Measurements from ENCODE around the gene OR8B4. TPM values are rescaled to one million over a fixed set of nuclear protein-coding genes. Genes with fewer than 3 reads are reported as not detected.

OR8B4 gene
- total RNA-seq = not detected

- Histone ChIP-seq H3K27ac (no peak within 1 kb of the TSS), H3K4me1 (ENCODE audit: control insufficient read depth in 1 of 2, low read depth in 2 of 2) (no peaks in the 10 kb centered on the region), H3K36me3 (no peaks in the 10 kb centered on the region), H3K27me3 (replicated peaks; ENCODE audit: insufficient read depth) (no peaks in the 10 kb centered on the region), H3K4me3 (no peak within 1 kb of the TSS), H3K9me3 (no peaks in the 10 kb centered on the region)
- TF ChIP-seq, protein P1, sequence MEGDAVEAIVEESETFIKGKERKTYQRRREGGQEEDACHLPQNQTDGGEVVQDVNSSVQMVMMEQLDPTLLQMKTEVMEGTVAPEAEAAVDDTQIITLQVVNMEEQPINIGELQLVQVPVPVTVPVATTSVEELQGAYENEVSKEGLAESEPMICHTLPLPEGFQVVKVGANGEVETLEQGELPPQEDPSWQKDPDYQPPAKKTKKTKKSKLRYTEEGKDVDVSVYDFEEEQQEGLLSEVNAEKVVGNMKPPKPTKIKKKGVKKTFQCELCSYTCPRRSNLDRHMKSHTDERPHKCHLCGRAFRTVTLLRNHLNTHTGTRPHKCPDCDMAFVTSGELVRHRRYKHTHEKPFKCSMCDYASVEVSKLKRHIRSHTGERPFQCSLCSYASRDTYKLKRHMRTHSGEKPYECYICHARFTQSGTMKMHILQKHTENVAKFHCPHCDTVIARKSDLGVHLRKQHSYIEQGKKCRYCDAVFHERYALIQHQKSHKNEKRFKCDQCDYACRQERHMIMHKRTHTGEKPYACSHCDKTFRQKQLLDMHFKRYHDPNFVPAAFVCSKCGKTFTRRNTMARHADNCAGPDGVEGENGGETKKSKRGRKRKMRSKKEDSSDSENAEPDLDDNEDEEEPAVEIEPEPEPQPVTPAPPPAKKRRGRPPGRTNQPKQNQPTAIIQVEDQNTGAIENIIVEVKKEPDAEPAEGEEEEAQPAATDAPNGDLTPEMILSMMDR (IDR thresholded peaks at IDR 0.05) = no peak
- DNase-seq (ENCODE audit: low spot score) = no peak
- no peak for ATAC-seq (ENCODE audit: insufficient number of reproducible peaks, low FRiP score, low read depth)
Observed at GRCh38 chr11:124424384-124424921, at the start of gene OR8B4. OR8B4 (minus strand) TSS chr11:124424871; CDS start chr11:124424871, 0 bp downstream.

DNA sequence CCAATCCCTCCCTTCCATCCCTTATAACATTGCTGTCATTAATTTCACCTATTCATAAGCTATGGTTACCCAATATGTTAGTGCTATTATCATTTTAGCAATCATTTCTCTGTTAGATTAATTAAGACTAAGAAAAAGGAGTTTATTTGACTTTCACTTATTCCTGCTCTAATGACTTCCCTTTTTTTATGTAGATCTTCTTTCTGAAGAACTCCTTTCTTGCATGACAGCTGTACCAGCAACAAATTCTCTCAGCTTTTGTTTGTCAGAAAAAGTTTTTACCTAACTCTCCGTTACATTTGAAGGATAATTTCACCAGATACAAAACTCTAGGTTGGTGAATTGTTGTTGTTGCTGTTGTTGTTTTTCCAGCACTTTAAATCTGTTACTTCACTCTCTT lies 49.4 kb upstream of the OR8B4 start:
- no peaks in the 10 kb centered on the region for H3K4me1 ChIP-seq (ENCODE audit: control insufficient read depth in 1 of 2, low read depth in 2 of 2)
- H3K36me3 ChIP-seq = no peaks in the 10 kb centered on the region
- ATAC-seq (ENCODE audit: insufficient number of reproducible peaks, low FRiP score, low read depth) (no peak), DNase-seq (ENCODE audit: low spot score) (no peak)
- H3K9me3 ChIP-seq = no peaks in the 10 kb centered on the region
- no peak overlapping the region for H3K4me3 ChIP-seq
- TF ChIP-seq, protein P1 (IDR thresholded peaks at IDR 0.05) = no peak
- H3K27ac ChIP-seq = no peak overlapping the region
- no peaks in the 10 kb centered on the region for H3K27me3 ChIP-seq (replicated peaks; ENCODE audit: insufficient read depth)

DNA sequence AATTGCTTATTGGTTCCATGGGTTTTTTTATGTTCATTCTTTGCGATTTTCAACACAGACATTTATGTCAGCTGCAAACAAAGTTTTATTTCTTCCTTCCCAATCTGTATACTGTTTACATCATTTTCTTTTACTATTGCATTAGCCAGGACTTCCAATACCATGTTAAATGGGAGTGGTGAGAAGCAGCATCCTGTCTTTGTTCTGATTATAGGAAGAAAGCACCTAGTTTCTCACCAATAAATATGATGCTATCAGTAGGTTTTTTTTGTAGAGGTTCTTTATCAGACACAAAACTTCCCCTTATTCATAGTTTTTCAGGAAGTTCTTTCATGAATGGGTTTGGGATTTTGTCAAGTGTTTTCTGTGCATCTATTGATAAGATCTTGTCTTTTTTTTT lies 48.8 kb upstream of the OR8B4 start:
- H3K27me3 ChIP-seq (replicated peaks; ENCODE audit: insufficient read depth) = no peaks in the 10 kb centered on the region
- no peaks in the 10 kb centered on the region for H3K36me3 ChIP-seq
- DNase-seq (ENCODE audit: low spot score) = no peak
- H3K4me1 ChIP-seq (ENCODE audit: control insufficient read depth in 1 of 2, low read depth in 2 of 2) = no peaks in the 10 kb centered on the region
- H3K9me3 ChIP-seq = no peaks in the 10 kb centered on the region
- no peak overlapping the region for H3K4me3 ChIP-seq
- no peak overlapping the region for H3K27ac ChIP-seq
- TF ChIP-seq, protein P1 (IDR thresholded peaks at IDR 0.05) = no peak
- no peak for ATAC-seq (ENCODE audit: insufficient number of reproducible peaks, low FRiP score, low read depth)

GRCh38 chr11:124470561-124471227 lies 46.0 kb upstream of the OR8B4 start:
- H3K36me3 ChIP-seq = no peaks in the 10 kb centered on the region
- TF ChIP-seq, protein P1 (IDR thresholded peaks at IDR 0.05) = no peak
- H3K27ac ChIP-seq = no peak overlapping the region
- DNase-seq (ENCODE audit: low spot score) (no peak), ATAC-seq (ENCODE audit: insufficient number of reproducible peaks, low FRiP score, low read depth) (no peak)
- H3K27me3 ChIP-seq (replicated peaks; ENCODE audit: insufficient read depth) = no peaks in the 10 kb centered on the region
- no peaks in the 10 kb centered on the region for H3K9me3 ChIP-seq
- H3K4me1 ChIP-seq (ENCODE audit: control insufficient read depth in 1 of 2, low read depth in 2 of 2) = no peaks in the 10 kb centered on the region
- no peak overlapping the region for H3K4me3 ChIP-seq

- ATAC-seq (ENCODE audit: insufficient number of reproducible peaks, low FRiP score, low read depth) = no peak
- H3K27ac ChIP-seq = no peak overlapping the region
- no peaks in the 10 kb centered on the region for H3K36me3 ChIP-seq
- H3K4me3 ChIP-seq = no peak overlapping the region
- no peaks in the 10 kb centered on the region for H3K4me1 ChIP-seq (ENCODE audit: control insufficient read depth in 1 of 2, low read depth in 2 of 2)
- H3K9me3 ChIP-seq = no peaks in the 10 kb centered on the region
- no peaks in the 10 kb centered on the region for H3K27me3 ChIP-seq (replicated peaks; ENCODE audit: insufficient read depth)
- no peak for DNase-seq (ENCODE audit: low spot score)
- TF ChIP-seq, protein P1 (IDR thresholded peaks at IDR 0.05) = no peak
Observed at GRCh38 chr11:124467381-124467927, 42.8 kb upstream of the OR8B4 start.
